ENCODE data around the gene INCENP. TPM values are rescaled to one million over a fixed set of nuclear protein-coding genes. Genes with fewer than 3 reads are reported as not detected.
A peak's percentile ranks its signal among the peaks of the same experiment; 100 is the strongest.

INCENP gene
- total and polyA plus RNA-seq, 2 experiments from 2014 or later, result 35.6 to 131 TPM

DNA sequence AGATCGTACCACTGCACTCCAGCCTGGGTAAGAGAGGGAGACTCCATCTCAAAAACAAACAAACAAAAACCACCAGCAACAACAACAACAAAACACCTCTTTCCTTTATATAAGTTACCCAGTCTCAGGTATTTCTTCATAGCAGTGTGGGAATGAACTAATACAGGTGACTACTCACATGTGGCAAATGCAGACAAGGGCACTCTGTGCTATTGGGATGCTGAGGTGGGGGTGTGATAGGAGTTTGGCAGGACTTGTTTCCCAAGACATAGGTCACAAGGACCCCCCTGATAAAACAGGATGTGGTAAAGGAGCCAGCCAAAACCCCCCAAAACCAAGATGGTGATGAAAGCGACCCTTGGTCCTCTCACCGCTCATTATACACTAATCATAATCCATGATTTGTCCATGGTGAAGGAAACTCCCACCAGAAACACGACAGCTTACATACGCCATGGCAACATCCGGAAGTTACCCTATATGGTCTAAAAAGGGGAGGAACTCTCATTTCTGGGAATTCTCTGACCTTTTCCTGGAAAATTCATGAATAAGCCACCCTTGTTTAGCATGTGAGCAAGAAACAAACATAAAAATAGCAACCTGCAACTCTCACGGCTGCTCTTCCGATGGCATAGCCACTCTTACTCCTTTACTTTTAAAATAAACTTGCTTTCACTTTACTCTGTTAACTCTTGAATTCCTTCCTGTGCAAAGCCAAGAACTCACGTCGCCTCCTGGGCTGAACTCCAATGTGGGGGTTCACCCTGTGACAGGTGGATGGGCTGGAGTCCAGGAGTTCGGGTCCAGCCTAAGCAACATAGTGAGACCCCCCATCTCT, 18.8 kb upstream of the INCENP start:
- no peaks in the 10 kb centered on the region for H3K27me3 ChIP-seq (ENCODE audit: insufficient read depth)
- H3K27ac Mint-ChIP-seq, result no peak overlapping the region
- no peaks in the 10 kb centered on the region for H3K79me2 ChIP-seq (replicated peaks; ENCODE audit: insufficient read depth)
- ATAC-seq (no peak), DNase-seq (ENCODE audit: low spot score) (no peak)
- no peaks in the 10 kb centered on the region for H4K20me1 ChIP-seq (replicated peaks; ENCODE audit: insufficient read depth)
- H3K4me3 ChIP-seq, result no peak overlapping the region
- peaks cover 6% of the 10 kb centered on the region; the same call in 2 of the 3 replicates for H3K9me3 Mint-ChIP-seq
- no peak overlapping the region for H3K4me3 Mint-ChIP-seq
- no peak overlapping the region for H3K4me2 ChIP-seq
- H3K36me3 ChIP-seq (ENCODE audit: insufficient read depth), result no peaks in the 10 kb centered on the region
- peak overlapping the region; percentile 69; the same call in 1 of the 2 replicates for H2AFZ ChIP-seq
- H3K36me3 Mint-ChIP-seq (ENCODE audit: low read depth), result peaks cover 2% of the 10 kb centered on the region; the same call in 1 of the 3 replicates
- H3K27ac ChIP-seq (ENCODE audit: low read depth), result no peak overlapping the region
- H3K9me2 ChIP-seq (ENCODE audit: insufficient read depth), result no peaks in the 10 kb centered on the region
- H3K27me3 Mint-ChIP-seq (ENCODE audit: insufficient read depth, low read depth, poor library complexity), result peaks cover 8% of the 10 kb centered on the region
- no peaks in the 10 kb centered on the region for H3F3A ChIP-seq (replicated peaks; ENCODE audit: low read depth)
- peaks cover 4% of the 10 kb centered on the region for H3K4me1 ChIP-seq (ENCODE audit: insufficient read depth)
- TF ChIP-seq EZH2phosphoT487 (IDR thresholded peaks at IDR 0.05; ENCODE audit: unreplicated experiment), result no peak
- TF ChIP-seq JUNB (IDR thresholded peaks at IDR 0.05; ENCODE audit: unreplicated experiment), result no peak
- TF ChIP-seq, protein P1, sequence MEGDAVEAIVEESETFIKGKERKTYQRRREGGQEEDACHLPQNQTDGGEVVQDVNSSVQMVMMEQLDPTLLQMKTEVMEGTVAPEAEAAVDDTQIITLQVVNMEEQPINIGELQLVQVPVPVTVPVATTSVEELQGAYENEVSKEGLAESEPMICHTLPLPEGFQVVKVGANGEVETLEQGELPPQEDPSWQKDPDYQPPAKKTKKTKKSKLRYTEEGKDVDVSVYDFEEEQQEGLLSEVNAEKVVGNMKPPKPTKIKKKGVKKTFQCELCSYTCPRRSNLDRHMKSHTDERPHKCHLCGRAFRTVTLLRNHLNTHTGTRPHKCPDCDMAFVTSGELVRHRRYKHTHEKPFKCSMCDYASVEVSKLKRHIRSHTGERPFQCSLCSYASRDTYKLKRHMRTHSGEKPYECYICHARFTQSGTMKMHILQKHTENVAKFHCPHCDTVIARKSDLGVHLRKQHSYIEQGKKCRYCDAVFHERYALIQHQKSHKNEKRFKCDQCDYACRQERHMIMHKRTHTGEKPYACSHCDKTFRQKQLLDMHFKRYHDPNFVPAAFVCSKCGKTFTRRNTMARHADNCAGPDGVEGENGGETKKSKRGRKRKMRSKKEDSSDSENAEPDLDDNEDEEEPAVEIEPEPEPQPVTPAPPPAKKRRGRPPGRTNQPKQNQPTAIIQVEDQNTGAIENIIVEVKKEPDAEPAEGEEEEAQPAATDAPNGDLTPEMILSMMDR (conservative IDR thresholded peaks at IDR 0.05; ENCODE audit: low read depth in 2 of 2), result no peak
- TF ChIP-seq STAT1 (IDR thresholded peaks at IDR 0.05; ENCODE audit: unreplicated experiment), result no peak
- TF ChIP-seq CREB1 (CRISPR knock-in tag; IDR thresholded peaks at IDR 0.05; ENCODE audit: low read depth), result no peak
- TF ChIP-seq, protein P2, sequence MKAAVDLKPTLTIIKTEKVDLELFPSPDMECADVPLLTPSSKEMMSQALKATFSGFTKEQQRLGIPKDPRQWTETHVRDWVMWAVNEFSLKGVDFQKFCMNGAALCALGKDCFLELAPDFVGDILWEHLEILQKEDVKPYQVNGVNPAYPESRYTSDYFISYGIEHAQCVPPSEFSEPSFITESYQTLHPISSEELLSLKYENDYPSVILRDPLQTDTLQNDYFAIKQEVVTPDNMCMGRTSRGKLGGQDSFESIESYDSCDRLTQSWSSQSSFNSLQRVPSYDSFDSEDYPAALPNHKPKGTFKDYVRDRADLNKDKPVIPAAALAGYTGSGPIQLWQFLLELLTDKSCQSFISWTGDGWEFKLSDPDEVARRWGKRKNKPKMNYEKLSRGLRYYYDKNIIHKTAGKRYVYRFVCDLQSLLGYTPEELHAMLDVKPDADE (IDR thresholded peaks at IDR 0.05), result no peak
- TF ChIP-seq, protein P3, sequence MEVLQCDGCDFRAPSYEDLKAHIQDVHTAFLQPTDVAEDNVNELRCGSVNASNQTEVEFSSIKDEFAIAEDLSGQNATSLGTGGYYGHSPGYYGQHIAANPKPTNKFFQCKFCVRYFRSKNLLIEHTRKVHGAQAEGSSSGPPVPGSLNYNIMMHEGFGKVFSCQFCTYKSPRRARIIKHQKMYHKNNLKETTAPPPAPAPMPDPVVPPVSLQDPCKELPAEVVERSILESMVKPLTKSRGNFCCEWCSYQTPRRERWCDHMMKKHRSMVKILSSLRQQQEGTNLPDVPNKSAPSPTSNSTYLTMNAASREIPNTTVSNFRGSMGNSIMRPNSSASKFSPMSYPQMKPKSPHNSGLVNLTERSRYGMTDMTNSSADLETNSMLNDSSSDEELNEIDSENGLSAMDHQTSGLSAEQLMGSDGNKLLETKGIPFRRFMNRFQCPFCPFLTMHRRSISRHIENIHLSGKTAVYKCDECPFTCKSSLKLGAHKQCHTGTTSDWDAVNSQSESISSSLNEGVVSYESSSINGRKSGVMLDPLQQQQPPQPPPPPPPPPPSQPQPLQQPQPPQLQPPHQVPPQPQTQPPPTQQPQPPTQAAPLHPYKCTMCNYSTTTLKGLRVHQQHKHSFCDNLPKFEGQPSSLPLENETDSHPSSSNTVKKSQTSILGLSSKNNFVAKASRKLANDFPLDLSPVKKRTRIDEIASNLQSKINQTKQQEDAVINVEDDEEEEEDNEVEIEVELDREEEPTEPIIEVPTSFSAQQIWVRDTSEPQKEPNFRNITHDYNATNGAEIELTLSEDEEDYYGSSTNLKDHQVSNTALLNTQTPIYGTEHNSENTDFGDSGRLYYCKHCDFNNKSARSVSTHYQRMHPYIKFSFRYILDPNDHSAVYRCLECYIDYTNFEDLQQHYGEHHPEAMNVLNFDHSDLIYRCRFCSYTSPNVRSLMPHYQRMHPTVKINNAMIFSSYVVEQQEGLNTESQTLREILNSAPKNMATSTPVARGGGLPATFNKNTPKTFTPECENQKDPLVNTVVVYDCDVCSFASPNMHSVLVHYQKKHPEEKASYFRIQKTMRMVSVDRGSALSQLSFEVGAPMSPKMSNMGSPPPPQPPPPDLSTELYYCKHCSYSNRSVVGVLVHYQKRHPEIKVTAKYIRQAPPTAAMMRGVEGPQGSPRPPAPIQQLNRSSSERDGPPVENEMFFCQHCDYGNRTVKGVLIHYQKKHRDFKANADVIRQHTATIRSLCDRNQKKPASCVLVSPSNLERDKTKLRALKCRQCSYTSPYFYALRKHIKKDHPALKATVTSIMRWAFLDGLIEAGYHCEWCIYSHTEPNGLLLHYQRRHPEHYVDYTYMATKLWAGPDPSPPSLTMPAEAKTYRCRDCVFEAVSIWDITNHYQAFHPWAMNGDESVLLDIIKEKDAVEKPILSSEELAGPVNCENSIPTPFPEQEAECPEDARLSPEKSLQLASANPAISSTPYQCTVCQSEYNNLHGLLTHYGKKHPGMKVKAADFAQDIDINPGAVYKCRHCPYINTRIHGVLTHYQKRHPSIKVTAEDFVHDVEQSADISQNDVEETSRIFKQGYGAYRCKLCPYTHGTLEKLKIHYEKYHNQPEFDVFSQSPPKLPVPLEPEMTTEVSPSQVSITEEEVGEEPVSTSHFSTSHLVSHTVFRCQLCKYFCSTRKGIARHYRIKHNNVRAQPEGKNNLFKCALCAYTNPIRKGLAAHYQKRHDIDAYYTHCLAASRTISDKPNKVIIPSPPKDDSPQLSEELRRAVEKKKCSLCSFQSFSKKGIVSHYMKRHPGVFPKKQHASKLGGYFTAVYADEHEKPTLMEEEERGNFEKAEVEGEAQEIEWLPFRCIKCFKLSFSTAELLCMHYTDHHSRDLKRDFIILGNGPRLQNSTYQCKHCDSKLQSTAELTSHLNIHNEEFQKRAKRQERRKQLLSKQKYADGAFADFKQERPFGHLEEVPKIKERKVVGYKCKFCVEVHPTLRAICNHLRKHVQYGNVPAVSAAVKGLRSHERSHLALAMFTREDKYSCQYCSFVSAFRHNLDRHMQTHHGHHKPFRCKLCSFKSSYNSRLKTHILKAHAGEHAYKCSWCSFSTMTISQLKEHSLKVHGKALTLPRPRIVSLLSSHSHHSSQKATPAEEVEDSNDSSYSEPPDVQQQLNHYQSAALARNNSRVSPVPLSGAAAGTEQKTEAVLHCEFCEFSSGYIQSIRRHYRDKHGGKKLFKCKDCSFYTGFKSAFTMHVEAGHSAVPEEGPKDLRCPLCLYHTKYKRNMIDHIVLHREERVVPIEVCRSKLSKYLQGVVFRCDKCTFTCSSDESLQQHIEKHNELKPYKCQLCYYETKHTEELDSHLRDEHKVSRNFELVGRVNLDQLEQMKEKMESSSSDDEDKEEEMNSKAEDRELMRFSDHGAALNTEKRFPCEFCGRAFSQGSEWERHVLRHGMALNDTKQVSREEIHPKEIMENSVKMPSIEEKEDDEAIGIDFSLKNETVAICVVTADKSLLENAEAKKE (CRISPR knock-in tag; IDR thresholded peaks at IDR 0.05), result no peak
- TF ChIP-seq, protein P4, sequence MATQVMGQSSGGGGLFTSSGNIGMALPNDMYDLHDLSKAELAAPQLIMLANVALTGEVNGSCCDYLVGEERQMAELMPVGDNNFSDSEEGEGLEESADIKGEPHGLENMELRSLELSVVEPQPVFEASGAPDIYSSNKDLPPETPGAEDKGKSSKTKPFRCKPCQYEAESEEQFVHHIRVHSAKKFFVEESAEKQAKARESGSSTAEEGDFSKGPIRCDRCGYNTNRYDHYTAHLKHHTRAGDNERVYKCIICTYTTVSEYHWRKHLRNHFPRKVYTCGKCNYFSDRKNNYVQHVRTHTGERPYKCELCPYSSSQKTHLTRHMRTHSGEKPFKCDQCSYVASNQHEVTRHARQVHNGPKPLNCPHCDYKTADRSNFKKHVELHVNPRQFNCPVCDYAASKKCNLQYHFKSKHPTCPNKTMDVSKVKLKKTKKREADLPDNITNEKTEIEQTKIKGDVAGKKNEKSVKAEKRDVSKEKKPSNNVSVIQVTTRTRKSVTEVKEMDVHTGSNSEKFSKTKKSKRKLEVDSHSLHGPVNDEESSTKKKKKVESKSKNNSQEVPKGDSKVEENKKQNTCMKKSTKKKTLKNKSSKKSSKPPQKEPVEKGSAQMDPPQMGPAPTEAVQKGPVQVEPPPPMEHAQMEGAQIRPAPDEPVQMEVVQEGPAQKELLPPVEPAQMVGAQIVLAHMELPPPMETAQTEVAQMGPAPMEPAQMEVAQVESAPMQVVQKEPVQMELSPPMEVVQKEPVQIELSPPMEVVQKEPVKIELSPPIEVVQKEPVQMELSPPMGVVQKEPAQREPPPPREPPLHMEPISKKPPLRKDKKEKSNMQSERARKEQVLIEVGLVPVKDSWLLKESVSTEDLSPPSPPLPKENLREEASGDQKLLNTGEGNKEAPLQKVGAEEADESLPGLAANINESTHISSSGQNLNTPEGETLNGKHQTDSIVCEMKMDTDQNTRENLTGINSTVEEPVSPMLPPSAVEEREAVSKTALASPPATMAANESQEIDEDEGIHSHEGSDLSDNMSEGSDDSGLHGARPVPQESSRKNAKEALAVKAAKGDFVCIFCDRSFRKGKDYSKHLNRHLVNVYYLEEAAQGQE (IDR thresholded peaks at IDR 0.05; ENCODE audit: unreplicated experiment), result no peak
- peaks cover 10% of the 10 kb centered on the region for H3K4me1 Mint-ChIP-seq

Measured in GM23338 (cell line).